Heart left ventricle (tissue), 13 donors: ENCODE results near the gene TXNIP.

Experiments used
- POLR2A ChIP-seq, 2 donors: fragments of 450-650 bp; IDR thresholded peaks; one replicate each; pipeline ENCODE4 v1.6.1; 2017; ENCODE audit warnings: antibody characterized with exemption in 2 of 2, mild to moderate bottlenecking in 2 of 2, moderate library complexity in 2 of 2
- TF ChIP-seq, protein P1 (sequence below), 12 donors: fragments of 200-600 bp; sonication (generic) in 4 of 12; IDR thresholded peaks; one replicate each; pipeline versions ENCODE4 v1.5.0 to v1.8.0; 2018 to 2022; ENCODE audit warnings: antibody characterized with exemption in 12 of 12, mild to moderate bottlenecking in 5 of 12
- donor health status: ischemic (EF 13 %, LVEDD 7.1; RV severe dilation, severe dysfunction).
- donor health status: DM: no; HTN: yes; CAD: no.
- donor health status: DM: no; HTN: no; CAD: no.
- donor health status: ischemic (EF 25% LVEDD 6.9; RV normal size, moderate dysfunction).
- donor health status: ischemic (EF 25% LVEDD 5.7; RV mildly dilated, moderate dysfunction).
- donor health status: ischemic (EF 35%, LVEDD 5.7; RV mildly dilated, moderate dysfunction).
- donor health status: nonischemic (EF 11% LVEDD 7.7; RV severe dilation, severe dysfunction).
- donor health status: DM: yes; HTN: yes; CAD: no.
- donor health status: PGD.
- donor health status: ischemic (EF 29% LVEDD 5.4; RV normal size, mild dysfunction).
- donor health status: nonischemic (EF 23%, LVEDD 6.1; RV moderate dilation, normal function).

GRCh38 chr1:146001709-146002108, 5.3 kb upstream of the TXNIP start:
- TF ChIP-seq, protein P1, sequence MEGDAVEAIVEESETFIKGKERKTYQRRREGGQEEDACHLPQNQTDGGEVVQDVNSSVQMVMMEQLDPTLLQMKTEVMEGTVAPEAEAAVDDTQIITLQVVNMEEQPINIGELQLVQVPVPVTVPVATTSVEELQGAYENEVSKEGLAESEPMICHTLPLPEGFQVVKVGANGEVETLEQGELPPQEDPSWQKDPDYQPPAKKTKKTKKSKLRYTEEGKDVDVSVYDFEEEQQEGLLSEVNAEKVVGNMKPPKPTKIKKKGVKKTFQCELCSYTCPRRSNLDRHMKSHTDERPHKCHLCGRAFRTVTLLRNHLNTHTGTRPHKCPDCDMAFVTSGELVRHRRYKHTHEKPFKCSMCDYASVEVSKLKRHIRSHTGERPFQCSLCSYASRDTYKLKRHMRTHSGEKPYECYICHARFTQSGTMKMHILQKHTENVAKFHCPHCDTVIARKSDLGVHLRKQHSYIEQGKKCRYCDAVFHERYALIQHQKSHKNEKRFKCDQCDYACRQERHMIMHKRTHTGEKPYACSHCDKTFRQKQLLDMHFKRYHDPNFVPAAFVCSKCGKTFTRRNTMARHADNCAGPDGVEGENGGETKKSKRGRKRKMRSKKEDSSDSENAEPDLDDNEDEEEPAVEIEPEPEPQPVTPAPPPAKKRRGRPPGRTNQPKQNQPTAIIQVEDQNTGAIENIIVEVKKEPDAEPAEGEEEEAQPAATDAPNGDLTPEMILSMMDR (IDR thresholded peaks at IDR 0.05) = no peak
- TF ChIP-seq POLR2A (IDR thresholded peaks at IDR 0.05) = no peak
